Pancreas (tissue), 10 donors: ENCODE results near the gene ZNF784. TPM values are rescaled to one million over a fixed set of nuclear protein-coding genes. Genes with fewer than 3 reads are reported as not detected.
A peak's percentile ranks its signal among the peaks of the same experiment; 100 is the strongest.
"Not testable (repeated sequence)": the region's sequence is repeated elsewhere in the genome, so short reads cannot be mapped to it uniquely, and the experiment has no call there.

Experiments used
- ATAC-seq, 4 donors: fragments of 200-7000 bp; cut with Tn5 transposase; one replicate each; pipeline versions ENCODE4 v1.8.0 to v1.9.1; 2020; ENCODE audit warnings: mild to moderate bottlenecking in 4 of 4, moderate library complexity in 4 of 4
- DNase-seq, 6 donors: peaks; one replicate each; pipeline ENCODE4 v3.0.0-alpha.2; 2020
- FAIRE-seq: peaks from 2 replicates; lab custom pipeline; 2012; peaks lifted over from hg19 to GRCh38; lab: Jason Lieb, UNC
- H3K27ac ChIP-seq, 4 donors: fragments of 200-600 bp; sonication (generic); 1 replicate in 3 of 4; 2 replicates in 1 of 4; pipeline versions ENCODE4 v1.5.0 to v1.8.0; 2020
- H3K27me3 ChIP-seq, 4 donors: fragments of 200-600 bp; one replicate each; pipeline ENCODE4 v1.8.0; 2021
- H3K36me3 ChIP-seq, 3 donors: fragments of 200-600 bp; sonication (generic) in 1 of 3; one replicate each; pipeline versions ENCODE4 v1.5.0 to v1.8.0; 2020 to 2021
- H3K4me1 ChIP-seq, 3 donors: fragments of 200-600 bp; one replicate each; pipeline ENCODE4 v1.8.0; 2021
- H3K4me3 ChIP-seq, 4 donors: fragments of 200-600 bp; sonication (generic) in 2 of 4; one replicate each; pipeline versions ENCODE4 v1.5.0 to v1.8.0; 2020 to 2021
- H3K9me3 ChIP-seq, 4 donors: fragments of 200-600 bp; one replicate each; pipeline ENCODE4 v1.8.0; 2021
- CTCF ChIP-seq, 4 donors: fragments of 200-600 bp; sonication (generic) in 3 of 4; IDR thresholded peaks; one replicate each; pipeline versions ENCODE4 v1.5.0 to v1.8.0; 2021; ENCODE audit warnings: antibody characterized with exemption in 4 of 4
- WGBS, 2 donors: extraction: QIAGEN DNeasy Blood & Tissue Kit; methylation state at CpG; one replicate each; pipeline ENCODE4 v1.1.7; 2013; 5-methylcytosine and 5-hydroxymethylcytosine counted together
- intact Hi-C, 3 donors: fragments of 100-400 bp; cut with DNase I; formaldehyde crosslinking; loops; one replicate each; pipeline versions ENCODE4 v1.11.1 to v1.14.2; 2022
- polyA plus RNA-seq, 2 donors: library from polyadenylated mRNA; stranded (reverse); fragments of 200-250 nt; gene quantifications; one replicate each; pipeline ENCODE4 v1.2.3, GENCODE V29; 2013
- total RNA-seq, 6 donors: library from RNA; stranded (reverse); fragmentation: NEBNext Ultra II Directional in 4 of 6; extraction: Animal tissue kit (Norgen Biotek cat#: 25700) in 4 of 6; gene quantifications; one replicate each; pipeline versions ENCODE4 v1.2.1 to v1.2.4, GENCODE V29; 2021 to 2023
- donor health status: healthy with polysubstance abuse.
- donor health status: DM: no; HTN: no; CAD: no; lungs with moderate emphysema.
- donor health status: DM: no; HTN: no; CAD: no.
- donor health status: control.
- donor health status: control.
- donor health status: Bipolar disorder and iron deficiency.
- donor health status: DM: yes; HTN: yes; CAD: no.
- donor health status: DM: no; HTN: no; CAD: no.
- donor health status: DM: no; HTN: no; CAD: no.
- donor health status: DM: yes; HTN: yes; CAD: no.

Gene ZNF784
- total and polyA plus RNA-seq, 8 donors, result 3.7 to 12.9 (median 5.1) TPM

DNA sequence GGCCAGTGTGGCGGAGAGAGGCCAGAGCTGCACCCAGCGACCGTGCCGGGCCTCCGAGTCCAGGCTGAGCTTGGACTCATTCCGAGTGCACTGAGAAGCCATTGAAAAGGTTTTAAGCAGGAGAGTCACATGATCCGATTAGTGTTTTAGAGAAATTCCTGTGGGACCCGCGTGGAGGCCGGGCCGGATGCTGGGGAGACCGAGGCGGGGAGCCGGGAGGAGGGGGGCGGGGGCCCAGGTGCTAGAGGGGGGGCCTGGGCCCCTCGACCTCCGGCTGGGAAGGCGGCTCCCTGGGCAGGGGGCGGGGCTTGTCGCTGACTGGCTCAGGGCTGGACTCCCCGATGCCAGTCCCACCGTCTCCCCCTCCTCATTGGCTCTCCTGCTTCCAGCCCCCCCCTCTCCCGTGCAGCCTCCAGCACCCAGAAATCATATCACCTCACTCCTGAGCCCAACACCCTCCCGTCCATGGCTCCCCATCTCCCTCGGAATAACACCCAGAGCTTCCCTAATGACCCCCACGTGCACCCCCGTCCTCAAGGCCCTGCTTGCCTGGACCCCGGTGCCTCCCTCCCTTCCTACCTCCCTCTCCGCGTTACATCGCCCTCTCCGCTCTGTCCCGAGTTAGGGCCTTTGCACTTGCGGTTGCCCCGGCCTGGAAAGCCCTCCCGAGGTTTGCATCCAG lies 38.6 kb downstream of the ZNF784 start:
- no peaks in the 10 kb centered on the region for H3K27me3 ChIP-seq
- TF ChIP-seq CTCF (IDR thresholded peaks at IDR 0.05), result no peak
- H3K27ac ChIP-seq, result peak overlapping the region; percentile 35 to 57 (median 52)
- 6 to 9% methylated on average over 32 to 36 of the region's 36 CpGs for WGBS, 2 donors
- H3K9me3 ChIP-seq, result no peaks in the 10 kb centered on the region
- intact Hi-C loops, result no loop called here
- ATAC-seq (peak; percentile 43 to 71 (median 66)), DNase-seq (peak; percentile 70 to 90 (median 80)), FAIRE-seq (no peak)
- peaks cover 13 to 21% (median 19%) of the 10 kb centered on the region in 3 donors for H3K4me1 ChIP-seq
- peak overlapping the region in 2 of 4 donors; percentile 20 to 33 for H3K4me3 ChIP-seq
- no peaks in the 10 kb centered on the region for H3K36me3 ChIP-seq

GRCh38 chr19:55584871-55585270 lies 39.5 kb downstream of the ZNF784 start:
- 86 to 93% methylated on average over 11 of the region's 11 CpGs for WGBS, 2 donors
- FAIRE-seq (no peak), DNase-seq (no peak), ATAC-seq (no peak)
- Histone ChIP-seq H3K4me3 (no peak overlapping the region), H3K9me3 (no peaks in the 10 kb centered on the region), H3K36me3 (no peaks in the 10 kb centered on the region), H3K27ac (no peak overlapping the region), H3K27me3 (no peaks in the 10 kb centered on the region), H3K4me1 (peaks cover 13 to 21% (median 19%) of the 10 kb centered on the region in 3 donors)
- intact Hi-C loops, result no loop called here
- no peak for TF ChIP-seq CTCF (IDR thresholded peaks at IDR 0.05)

DNA sequence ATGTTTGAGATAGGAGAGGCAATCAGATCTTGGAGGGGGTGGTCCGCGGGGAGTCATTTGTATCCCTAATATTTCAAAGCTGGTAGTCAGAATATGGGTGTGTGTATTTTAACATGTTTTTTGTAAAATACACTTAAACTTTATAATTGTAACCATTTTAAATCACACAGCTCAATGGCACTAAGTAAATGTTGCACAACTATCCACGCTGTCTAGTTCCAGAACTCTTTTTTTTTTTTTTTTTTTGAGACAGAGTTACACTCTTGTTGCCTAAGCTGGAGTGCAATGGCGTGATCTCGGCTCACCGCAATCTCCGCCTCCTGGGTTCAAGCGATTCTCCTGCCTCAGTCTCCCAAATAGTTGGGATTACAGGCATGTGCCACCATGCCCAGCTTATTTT lies 40.5 kb downstream of the ZNF784 start:
- H3K4me3 ChIP-seq, DNase-seq, FAIRE-seq, H3K27ac ChIP-seq, H3K9me3 ChIP-seq, ATAC-seq, intact Hi-C loops, H3K27me3 ChIP-seq, H3K36me3 ChIP-seq: not testable (repeated sequence)
- H3K4me1 ChIP-seq, result peaks cover 13 to 21% (median 19%) of the 10 kb centered on the region in 3 donors
- WGBS, 2 donors, result 68 to 84% methylated on average over 8 of the region's 8 CpGs

GRCh38 chr19:55582284-55582683 lies 42.1 kb downstream of the ZNF784 start:
- H3K27me3 ChIP-seq, intact Hi-C loops, ATAC-seq, DNase-seq, FAIRE-seq, H3K9me3 ChIP-seq: not testable (repeated sequence)
- Histone ChIP-seq H3K4me3 (peak overlapping the region in 1 of 4 donors; percentile 13), H3K4me1 (peaks cover 13 to 21% (median 19%) of the 10 kb centered on the region in 3 donors), H3K36me3 (peaks cover 0 to 13% (median 0%) of the 10 kb centered on the region in 3 donors), H3K27ac (peak overlapping the region; percentile 14 to 84 (median 69))
- 62 to 63% methylated on average over 4 of the region's 4 CpGs for WGBS, 2 donors

DNA sequence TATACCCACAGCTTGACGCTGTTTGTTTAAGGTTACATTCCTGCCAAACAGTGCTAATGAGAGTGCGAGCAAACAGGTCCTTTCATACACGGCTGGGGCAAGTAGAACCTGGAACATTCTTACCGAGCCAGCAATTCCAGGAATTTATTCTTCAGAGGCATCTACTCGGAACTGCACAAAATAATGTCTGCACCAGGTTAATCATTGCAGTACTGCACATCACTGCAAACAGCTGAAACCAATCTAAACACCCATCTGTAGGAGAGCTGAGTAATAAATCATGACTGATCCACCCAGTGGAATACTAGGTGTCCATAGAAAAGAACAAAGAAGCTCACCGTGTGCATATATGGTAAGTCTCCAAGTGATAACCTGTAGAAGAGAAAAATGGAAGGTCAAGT lies 42.5 kb downstream of the ZNF784 start:
- WGBS, 2 donors, result 3 to 8% methylated on average over 6 of the region's 6 CpGs
- Histone ChIP-seq H3K4me1 (peaks cover 12 to 20% (median 16%) of the 10 kb centered on the region in 3 donors), H3K9me3 (no peaks in the 10 kb centered on the region), H3K27me3 (no peaks in the 10 kb centered on the region), H3K4me3 (peak overlapping the region in 2 of 4 donors; percentile 13 to 79), H3K36me3 (peaks cover 0 to 13% (median 0%) of the 10 kb centered on the region in 3 donors), H3K27ac (peak overlapping the region; percentile 76 to 84 (median 82))
- FAIRE-seq (no peak), ATAC-seq (peak; percentile 2 to 42 (median 20)), DNase-seq (no peak)
- TF ChIP-seq CTCF (IDR thresholded peaks at IDR 0.05), result no peak
- intact Hi-C loops, result no loop called here
